ENCODE measurements around the gene GUF1.
"Not testable (repeated sequence)": the region's sequence is repeated elsewhere in the genome, so short reads cannot be mapped to it uniquely, and the experiment has no call there.

Gene GUF1

GRCh38 chr4:44725726-44726037 lies 47.5 kb downstream of the GUF1 start:
- TF ChIP-seq CTCF (conservative IDR thresholded peaks at IDR 0.05; ENCODE audit: low read depth, low read length): no peak
- DNase-seq (ENCODE audit: low read depth): no peak
- H3K4me3 ChIP-seq (ENCODE audit: low read length): peak overlapping the region; percentile 85

GRCh38 chr4:44726038-44726871 lies 48.0 kb downstream of the GUF1 start, which contains the start of gene GNPDA2:
GNPDA2 (minus strand) TSS chr4:44726556; CDS start chr4:44722207, 4,349 bp downstream.
- TF ChIP-seq CTCF (conservative IDR thresholded peaks at IDR 0.05; ENCODE audit: low read depth, low read length): peak; percentile 33
- DNase-seq (ENCODE audit: low read depth): no peak
- peak within 1 kb of the TSS; percentile 85 for H3K4me3 ChIP-seq (ENCODE audit: low read length)

- H3K4me3 ChIP-seq (ENCODE audit: low read length): no peak overlapping the region
Observed at GRCh38 chr4:44727471-44727870, 49.3 kb downstream of the GUF1 start.

GRCh38 chr4:44728694-44729093 lies 50.5 kb downstream of the GUF1 start:
- not testable (repeated sequence) for DNase-seq (ENCODE audit: low read depth)

More at GRCh38 chr4:44727471-44727870, 49.3 kb downstream of the GUF1 start:
- TF ChIP-seq CTCF (conservative IDR thresholded peaks at IDR 0.05; ENCODE audit: low read depth, low read length): no peak
- DNase-seq (ENCODE audit: low read depth): no peak

GRCh38 chr4:44736900-44737299 lies 58.7 kb downstream of the GUF1 start:
- no peak for TF ChIP-seq CTCF (conservative IDR thresholded peaks at IDR 0.05; ENCODE audit: low read depth, low read length)
- DNase-seq (ENCODE audit: low read depth): no peak
- H3K4me3 ChIP-seq (ENCODE audit: low read length): no peak overlapping the region

More at GRCh38 chr4:44728694-44729093, 50.5 kb downstream of the GUF1 start:
- not testable (repeated sequence) for H3K4me3 ChIP-seq (ENCODE audit: low read length)

- DNase-seq (ENCODE audit: low read depth): no peak
- peak; percentile 54 for TF ChIP-seq CTCF (conservative IDR thresholded peaks at IDR 0.05; ENCODE audit: low read depth, low read length)
- H3K4me3 ChIP-seq (ENCODE audit: low read length): no peak overlapping the region
Observed at GRCh38 chr4:44738615-44739014, 60.4 kb downstream of the GUF1 start.

GRCh38 chr4:44740201-44740600 lies 62.0 kb downstream of the GUF1 start:
- H3K4me3 ChIP-seq (ENCODE audit: low read length): no peak overlapping the region
- no peak for DNase-seq (ENCODE audit: low read depth)
- TF ChIP-seq CTCF (conservative IDR thresholded peaks at IDR 0.05; ENCODE audit: low read depth, low read length): no peak
